IMR-90 (cell line): Measurements from ENCODE around the gene TTLL12. TPM values are rescaled to one million over a fixed set of nuclear protein-coding genes. Genes with fewer than 3 reads are reported as not detected.

Source experiments
- ATAC-seq: fragments of 200-7000 bp; cut with Tn5 transposase; 2 replicates; pipeline ENCODE4 v1.9.1; 2020; ENCODE audit warnings: low read depth, mild to moderate bottlenecking, moderate library complexity
- BruUV-seq: library from RNA; stranded (reverse); fragments of 400-500 nt; replicated peaks from 2 replicates; lab custom pipeline; 2021; lab: Mats Ljungman, UMichigan
- CTCF ChIA-PET: fragments of 300-600 bp; formaldehyde crosslinking; extraction: SDS; loops from one replicate; lab custom pipeline; 2021; ENCODE audit warnings: antibody characterized with exemption; lab: Yijun Ruan, JAX
- POLR2A ChIA-PET: fragments of 300-600 bp; sonication (Branson Sonifier 250); formaldehyde crosslinking; loops from one replicate; lab custom pipeline; 2022; ENCODE audit warnings: antibody characterized with exemption; ENCODE audit not compliant: unreplicated experiment; lab: Charles Lee
- DNase-seq: peaks from one replicate; pipeline ENCODE4 v3.0.0; 2013
- H2AFZ ChIP-seq: replicated peaks from 2 replicates; pipeline ENCODE3; 2013; ENCODE audit warnings: low read length, mild to moderate bottlenecking; ENCODE audit not compliant: poor library complexity
- H2AK5ac ChIP-seq: 2 replicates; pipeline ENCODE4 v1.6.1; 2013; ENCODE audit warnings: low read depth, low read length, inconsistent platforms
- H2AK9ac ChIP-seq: replicated peaks from 2 replicates; pipeline ENCODE3; 2013; ENCODE audit warnings: mild to moderate bottlenecking, low read depth, low read length, moderate library complexity; ENCODE audit not compliant: poor library complexity
- H2BK120ac ChIP-seq: 2 replicates; pipeline ENCODE4 v1.6.1; 2013; ENCODE audit warnings: low read depth, low read length, inconsistent platforms
- H2BK15ac ChIP-seq: 3 replicates; pipeline ENCODE4 v1.6.1; 2013; ENCODE audit warnings: low read depth, low read length, inconsistent platforms
- H2BK20ac ChIP-seq: 2 replicates; pipeline ENCODE4 v1.6.1; 2013; ENCODE audit warnings: low read depth, mild to moderate bottlenecking, inconsistent platforms, low read length, moderate library complexity
- H2BK5ac ChIP-seq: 2 replicates; pipeline ENCODE4 v1.6.1; 2013; ENCODE audit warnings: mild to moderate bottlenecking, low read depth, low read length, inconsistent platforms; ENCODE audit not compliant: poor library complexity, severe bottlenecking
- H3K14ac ChIP-seq: replicated peaks from 2 replicates; pipeline ENCODE4 v1.6.1; 2013; ENCODE audit warnings: low read depth, low read length, inconsistent platforms
- H3K18ac ChIP-seq: 2 replicates; pipeline ENCODE4 v1.6.1; 2013; ENCODE audit warnings: low read depth, low read length, control low read depth
- H3K23ac ChIP-seq: 2 replicates; pipeline ENCODE4 v1.6.1; 2013; ENCODE audit warnings: low read depth, low read length, inconsistent platforms
- H3K27ac ChIP-seq: 2 replicates; pipeline ENCODE4 v1.5.1; 2013; ENCODE audit warnings: mild to moderate bottlenecking, control low read depth, low read length; ENCODE audit not compliant: insufficient read depth
- H3K27me3 ChIP-seq: 2 replicates; pipeline ENCODE4 v1.6.1; 2013; ENCODE audit warnings: low read length; ENCODE audit not compliant: control insufficient read depth, insufficient read depth
- H3K36me3 ChIP-seq: 2 replicates; pipeline ENCODE4 v1.6.1; 2013; ENCODE audit warnings: low read length, mixed read lengths; ENCODE audit not compliant: control insufficient read depth, insufficient read depth
- H3K4ac ChIP-seq: 2 replicates; pipeline ENCODE4 v1.6.1; 2013; ENCODE audit warnings: low read depth, low read length, inconsistent platforms
- H3K4me1 ChIP-seq: 2 replicates; pipeline ENCODE4 v1.6.1; 2013; ENCODE audit warnings: low read length, mixed read lengths; ENCODE audit not compliant: control insufficient read depth, insufficient read depth
- H3K4me2 ChIP-seq: 2 replicates; pipeline ENCODE4 v1.6.1; 2013; ENCODE audit warnings: low read depth, mild to moderate bottlenecking, control low read depth, low read length, moderate library complexity
- H3K4me3 ChIP-seq: 2 replicates; pipeline ENCODE4 v1.5.1; 2013; ENCODE audit warnings: low read depth, mild to moderate bottlenecking, control low read depth, low read length, moderate library complexity; ENCODE audit not compliant: insufficient read depth
- H3K56ac ChIP-seq: 2 replicates; pipeline ENCODE4 v1.6.1; 2013; ENCODE audit warnings: low read length, inconsistent platforms; ENCODE audit not compliant: insufficient read depth; ENCODE audit errors: extremely low read depth
- H3K79me1 ChIP-seq, 2 experiments: 2 replicates each; pipeline ENCODE4 v1.6.1; 2013; ENCODE audit warnings: low read length in 2 of 2, inconsistent platforms in 1 of 2, low read depth in 1 of 2
- H3K9ac ChIP-seq: 2 replicates; pipeline ENCODE4 v1.6.1; 2013; ENCODE audit warnings: low read depth, low read length, control low read depth
- H3K9me1 ChIP-seq: 2 replicates; pipeline ENCODE4 v1.6.1; 2013; ENCODE audit warnings: low read length, inconsistent platforms; ENCODE audit not compliant: insufficient read depth
- H3K9me3 ChIP-seq: 2 replicates; pipeline ENCODE4 v1.6.1; 2013; ENCODE audit warnings: low read length; ENCODE audit not compliant: control insufficient read depth, insufficient read depth
- H4K20me1 ChIP-seq: 2 replicates; pipeline ENCODE4 v1.6.1; 2013; ENCODE audit warnings: low read length, inconsistent platforms; ENCODE audit not compliant: insufficient read depth
- H4K5ac ChIP-seq: 2 replicates; pipeline ENCODE4 v1.6.1; 2013; ENCODE audit warnings: mild to moderate bottlenecking, low read depth, low read length, control low read depth
- H4K8ac ChIP-seq, 2 experiments: 2 replicates each; pipeline ENCODE4 v1.6.1; 2013; ENCODE audit warnings: low read depth in 2 of 2, low read length in 2 of 2, control low read depth in 1 of 2, inconsistent platforms in 1 of 2
- H4K91ac ChIP-seq: 2 replicates; pipeline ENCODE4 v1.6.1; 2013; ENCODE audit warnings: low read depth, low read length, inconsistent platforms; ENCODE audit not compliant: insufficient read depth
- CHD1 ChIP-seq: IDR thresholded peaks from 2 replicates; pipeline ENCODE4 v1.6.1; 2012; ENCODE audit warnings: low read depth, low read length, improper control_type of control experiment
- RFX5 ChIP-seq: IDR thresholded peaks from 2 replicates; pipeline ENCODE4 v1.8.0; 2012; ENCODE audit warnings: low read depth, mild to moderate bottlenecking, low read length, moderate library complexity
- WGBS, 2 experiments: methylation state at CpG; one replicate each; pipeline versions ENCODE4 v1.1.5 to v1.1.7; 2013; ENCODE audit warnings: missing lambda C conversion rate in 2 of 2; ENCODE audit not compliant: insufficient read length in 1 of 2; ENCODE audit errors: extremely low coverage in 2 of 2; 5-methylcytosine and 5-hydroxymethylcytosine counted together
- dilution Hi-C: fragments of 300-500 bp; cut with HindIII; formaldehyde crosslinking; loops from one replicate; pipeline ENCODE4 v1.14.3; 2018; ENCODE audit warnings: low sequenced_read_pairs; ENCODE audit not compliant: unreplicated experiment
- in situ Hi-C: fragments of 300-500 bp; cut with MboI; formaldehyde crosslinking; loops from 3 replicates; pipeline ENCODE4 v1.14.3; 2019; ENCODE audit warnings: low sequenced_read_pairs, inconsistent platforms, mixed read lengths
- intact Hi-C: fragments of 100-400 bp; cut with micrococcal nuclease; formaldehyde crosslinking; loops from 2 replicates; pipeline ENCODE4 v1.10.0; 2022
- polyA plus RNA-seq, 3 experiments: library from polyadenylated mRNA; depleted of rRNA; stranded (reverse); fragments of >200 nt; gene quantifications; 2 replicates each; pipeline ENCODE4 v1.2.3, GENCODE V29; 2012; ENCODE audit warnings: low replicate concordance in 1 of 3
- total RNA-seq: library from RNA; depleted of rRNA; stranded (reverse); fragments of >200 nt; gene quantifications from 2 replicates; pipeline ENCODE4 v1.2.3, GENCODE V29; 2012
- TF ChIP-seq, protein P1 (sequence below): fragments of 150-350 bp; IDR thresholded peaks from 2 replicates; pipeline ENCODE4 v1.6.1; 2017; ENCODE audit warnings: mild to moderate bottlenecking, antibody characterized with exemption, low read length, low read depth
- TF ChIP-seq, protein P2 (sequence below): conservative IDR thresholded peaks from 2 replicates; pipeline ENCODE4 v1.5.1; 2012; ENCODE audit warnings: mild to moderate bottlenecking, low read depth, low read length, improper control_type of control experiment

The TTLL12 gene
- total and polyA plus RNA-seq, 2 of the 4 experiments (the other 2 are of a cell fraction): 20.9 to 30.1 TPM

DNA sequence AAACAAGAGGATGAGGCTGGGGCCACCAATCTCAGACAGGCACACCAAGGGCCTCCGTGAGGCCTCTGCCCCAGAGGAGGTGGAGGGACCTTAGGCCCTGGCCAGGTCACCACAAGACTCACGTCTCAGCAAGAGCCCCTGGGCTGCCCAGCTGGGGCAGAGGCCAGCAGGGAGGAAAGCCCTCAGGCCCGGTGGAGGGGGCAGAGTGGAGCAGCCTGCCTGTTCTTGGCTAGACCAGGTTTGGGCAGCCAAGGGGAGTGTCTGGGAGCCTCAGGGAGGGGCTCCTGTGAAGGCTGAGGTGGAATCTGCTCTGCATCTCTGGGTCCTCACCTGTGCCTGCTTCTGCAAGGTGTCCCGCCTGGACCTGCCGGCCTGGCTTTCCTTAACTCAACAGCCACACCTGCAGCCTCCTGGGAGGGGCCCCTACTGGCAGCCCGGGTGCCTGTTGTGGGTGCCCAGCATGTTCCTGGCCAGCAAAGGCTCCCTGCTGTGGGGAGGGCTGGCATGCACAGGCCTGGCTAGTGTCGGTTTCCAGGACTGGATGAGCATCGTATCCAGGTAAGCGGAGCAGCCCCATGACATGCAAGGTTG is 11.9 kb downstream of the TTLL12 start:
- Histone ChIP-seq H2AFZ (no peak overlapping the region), H3K27ac (no peak overlapping the region), H3K4me2 (no peak overlapping the region), H3K4ac (no peak overlapping the region), H3K4me3 (no peak overlapping the region), H3K18ac (no peak overlapping the region), H2BK15ac (no peak overlapping the region), H3K27me3 (no peaks in the 10 kb centered on the region), H3K9me3 (no peaks in the 10 kb centered on the region), H4K5ac (no peak overlapping the region), H4K8ac (no peak overlapping the region), H4K91ac (no peak overlapping the region), H3K9me1 (no peaks in the 10 kb centered on the region; the same call in 1 of the 2 replicates), H2BK20ac (no peak overlapping the region), H4K20me1 (no peaks in the 10 kb centered on the region; the same call in 1 of the 2 replicates), H3K79me1 (no peaks in the 10 kb centered on the region), H3K4me1 (no peaks in the 10 kb centered on the region), H3K23ac (no peak overlapping the region), H3K56ac (no peak overlapping the region), H2BK5ac (no peak overlapping the region), H2AK9ac (no peak overlapping the region), H3K9ac (no peak overlapping the region), H3K14ac (no peak overlapping the region), H2AK5ac (no peak overlapping the region), H2BK120ac (no peak overlapping the region), H3K36me3 (peaks cover 55% of the 10 kb centered on the region)
- POLR2A ChIA-PET: no interaction called here
- dilution Hi-C loops (no loop called here), in situ Hi-C loops (no loop called here), intact Hi-C loops (no loop called here)
- no peak for DNase-seq
- CTCF ChIA-PET: no interaction called here
- TF ChIP-seq RFX5 (no peak), CHD1 (no peak)
- TF ChIP-seq, protein P1, sequence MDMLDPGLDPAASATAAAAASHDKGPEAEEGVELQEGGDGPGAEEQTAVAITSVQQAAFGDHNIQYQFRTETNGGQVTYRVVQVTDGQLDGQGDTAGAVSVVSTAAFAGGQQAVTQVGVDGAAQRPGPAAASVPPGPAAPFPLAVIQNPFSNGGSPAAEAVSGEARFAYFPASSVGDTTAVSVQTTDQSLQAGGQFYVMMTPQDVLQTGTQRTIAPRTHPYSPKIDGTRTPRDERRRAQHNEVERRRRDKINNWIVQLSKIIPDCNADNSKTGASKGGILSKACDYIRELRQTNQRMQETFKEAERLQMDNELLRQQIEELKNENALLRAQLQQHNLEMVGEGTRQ: no peak
- TF ChIP-seq, protein P2, sequence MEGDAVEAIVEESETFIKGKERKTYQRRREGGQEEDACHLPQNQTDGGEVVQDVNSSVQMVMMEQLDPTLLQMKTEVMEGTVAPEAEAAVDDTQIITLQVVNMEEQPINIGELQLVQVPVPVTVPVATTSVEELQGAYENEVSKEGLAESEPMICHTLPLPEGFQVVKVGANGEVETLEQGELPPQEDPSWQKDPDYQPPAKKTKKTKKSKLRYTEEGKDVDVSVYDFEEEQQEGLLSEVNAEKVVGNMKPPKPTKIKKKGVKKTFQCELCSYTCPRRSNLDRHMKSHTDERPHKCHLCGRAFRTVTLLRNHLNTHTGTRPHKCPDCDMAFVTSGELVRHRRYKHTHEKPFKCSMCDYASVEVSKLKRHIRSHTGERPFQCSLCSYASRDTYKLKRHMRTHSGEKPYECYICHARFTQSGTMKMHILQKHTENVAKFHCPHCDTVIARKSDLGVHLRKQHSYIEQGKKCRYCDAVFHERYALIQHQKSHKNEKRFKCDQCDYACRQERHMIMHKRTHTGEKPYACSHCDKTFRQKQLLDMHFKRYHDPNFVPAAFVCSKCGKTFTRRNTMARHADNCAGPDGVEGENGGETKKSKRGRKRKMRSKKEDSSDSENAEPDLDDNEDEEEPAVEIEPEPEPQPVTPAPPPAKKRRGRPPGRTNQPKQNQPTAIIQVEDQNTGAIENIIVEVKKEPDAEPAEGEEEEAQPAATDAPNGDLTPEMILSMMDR: no peak
- 80% methylated on average over 1 of the region's 9 CpGs; no CpG with 5 or more reads in 1 of the 2 experiments for WGBS, 2 experiments
- no TSS peak for BruUV-seq
- no peak for ATAC-seq
